HCT116 (cell line): ENCODE results near the gene FAM3B.
"Not testable (repeated sequence)": the region's sequence is repeated elsewhere in the genome, so short reads cannot be mapped to it uniquely, and the experiment has no call there.

Experiments used
- CBX3 ChIP-seq: IDR thresholded peaks from 2 replicates; pipeline ENCODE4 v1.6.1; 2012; ENCODE audit warnings: low read depth
- CEBPB ChIP-seq: IDR thresholded peaks from 2 replicates; pipeline ENCODE4 v1.6.1; 2012; ENCODE audit warnings: low read depth
- CTCF ChIP-seq, 3 experiments: fragments of 200-600 bp in 1 of 3; sonication (generic) in 1 of 3; IDR thresholded peaks in 2 of 3; conservative IDR thresholded peaks in 1 of 3; 2 replicates each; pipeline ENCODE4 v1.5.1; 2012 to 2017; ENCODE audit warnings: low read depth in 2 of 3, low read length in 2 of 3, antibody characterized with exemption in 1 of 3, borderline replicate concordance in 1 of 3, control low read depth in 1 of 3, mild to moderate bottlenecking in 1 of 3, mixed read lengths in 1 of 3, mixed run types in 1 of 3, moderate library complexity in 1 of 3; ENCODE audit not compliant: insufficient read depth in 1 of 3
- EGR1 ChIP-seq: IDR thresholded peaks from 2 replicates; pipeline ENCODE4 v1.6.1; 2012; ENCODE audit warnings: low read depth
- ELF1 ChIP-seq: IDR thresholded peaks from 2 replicates; pipeline ENCODE4 v1.6.1; 2012; ENCODE audit warnings: low read depth, borderline replicate concordance
- EZH2 ChIP-seq: fragments of 200-600 bp; sonication (generic); IDR thresholded peaks from 2 replicates; pipeline ENCODE4 v1.6.1; 2017; ENCODE audit warnings: antibody characterized with exemption, mixed run types
- JUND ChIP-seq: IDR thresholded peaks from 2 replicates; pipeline ENCODE4 v1.6.1; 2012
- POLR2A ChIP-seq: IDR thresholded peaks from 2 replicates; pipeline ENCODE4 v1.7.0; 2011; ENCODE audit warnings: borderline replicate concordance; ENCODE audit not compliant: insufficient read depth, insufficient read length; ENCODE audit errors: extremely low read depth
- POLR2AphosphoS5 ChIP-seq: IDR thresholded peaks from 2 replicates; pipeline ENCODE4 v1.6.1; 2011; ENCODE audit warnings: mild to moderate bottlenecking, low read depth, low read length, moderate library complexity
- SIN3A ChIP-seq: IDR thresholded peaks from 2 replicates; pipeline ENCODE4 v1.6.1; 2012; ENCODE audit warnings: low read depth
- TCF7L2 ChIP-seq: IDR thresholded peaks from 2 replicates; pipeline ENCODE4 v1.7.0; 2011; ENCODE audit warnings: borderline replicate concordance, inconsistent platforms; ENCODE audit not compliant: insufficient read depth, insufficient read length; ENCODE audit errors: extremely low read depth
- YY1 ChIP-seq: IDR thresholded peaks from 2 replicates; pipeline ENCODE4 v1.6.1; 2011; ENCODE audit warnings: low read length, low read depth, moderate library complexity, mild to moderate bottlenecking; ENCODE audit not compliant: insufficient replicate concordance; ENCODE audit errors: extremely low read depth
- ZFX ChIP-seq: fragments of 450-650 bp; IDR thresholded peaks from 2 replicates; pipeline ENCODE4 v1.6.1; 2017
- ZNF274 ChIP-seq: fragments of 200-500 bp; sonication (Bioruptor generic); IDR thresholded peaks from 2 replicates; pipeline ENCODE4 v1.6.1; 2014; ENCODE audit warnings: mild to moderate bottlenecking, low read depth, low read length, inconsistent platforms

- not testable (repeated sequence) for TF ChIP-seq CEBPB; EZH2; CTCF (IDR thresholded peaks at IDR 0.05 in 2 of 3, conservative IDR thresholded peaks at IDR 0.05 in 1 of 3; ENCODE audit: borderline replicate concordance in 1 of 3, insufficient read depth in 1 of 3, low read depth in 2 of 3, low read length in 2 of 3); ELF1; SIN3A; JUND; POLR2A; CBX3; YY1; TCF7L2; POLR2AphosphoS5; ZFX; ZNF274; EGR1
These were observed 3.1 kb upstream of the FAM3B start for GRCh38 chr21:41313285-41314164.
